H1 (cell line): Measurements from ENCODE around the gene CPA4. TPM values are rescaled to one million over a fixed set of nuclear protein-coding genes. Genes with fewer than 3 reads are reported as not detected.

Experiments used
- CTCF ChIA-PET: fragments of 300-600 bp; sonication (Branson Sonifier 250); formaldehyde crosslinking; loops from one replicate; lab custom pipeline; 2021; ENCODE audit not compliant: partially characterized antibody; lab: Charles Lee
- POLR2A ChIA-PET: fragments of 300-600 bp; sonication (Branson Sonifier 250); formaldehyde crosslinking; loops from one replicate; lab custom pipeline; 2021; ENCODE audit warnings: inconsistent platforms; ENCODE audit not compliant: partially characterized antibody; lab: Charles Lee
- DNase-seq, 2 experiments: peaks; one replicate each; pipeline versions ENCODE4 v3.0.0 to v3.0.0-alpha.2; 2010 to 2022; ENCODE audit warnings: low spot score in 2 of 2, low read depth in 1 of 2, mixed read lengths in 1 of 2
- FAIRE-seq: peaks from 2 replicates; lab custom pipeline; 2011; peaks lifted over from hg19 to GRCh38; lab: Jason Lieb, UNC
- H2AFZ ChIP-seq: 2 replicates; pipeline ENCODE4 v1.8.1; 2012; ENCODE audit warnings: low read length, inconsistent platforms
- H2AK5ac ChIP-seq: 2 replicates; pipeline ENCODE4 v1.6.1; 2013; ENCODE audit warnings: low read depth, low read length
- H2BK120ac ChIP-seq: replicated peaks from 2 replicates; pipeline ENCODE3; 2013; ENCODE audit warnings: low read depth, low read length, inconsistent platforms
- H2BK12ac ChIP-seq: 2 replicates; pipeline ENCODE4 v1.6.1; 2013; ENCODE audit warnings: low read depth, low read length
- H2BK15ac ChIP-seq: 2 replicates; pipeline ENCODE4 v1.6.1; 2013; ENCODE audit warnings: low read length
- H2BK20ac ChIP-seq: 2 replicates; pipeline ENCODE4 v1.6.1; 2013; ENCODE audit warnings: low read length
- H2BK5ac ChIP-seq: 2 replicates; pipeline ENCODE4 v1.6.1; 2013; ENCODE audit warnings: low read depth, low read length
- H3K14ac ChIP-seq: 2 replicates; pipeline ENCODE4 v1.6.1; 2013; ENCODE audit warnings: inconsistent platforms; ENCODE audit not compliant: insufficient read length
- H3K18ac ChIP-seq: 2 replicates; pipeline ENCODE4 v1.6.1; 2013; ENCODE audit warnings: low read length; ENCODE audit errors: extremely low read depth
- H3K23ac ChIP-seq: 2 replicates; pipeline ENCODE4 v1.6.1; 2013; ENCODE audit warnings: inconsistent platforms; ENCODE audit not compliant: insufficient read length
- H3K23me2 ChIP-seq: 2 replicates; pipeline ENCODE4 v1.6.1; 2013; ENCODE audit warnings: low read depth, low read length
- H3K27ac ChIP-seq: 2 replicates; pipeline ENCODE4 v1.6.1; 2011; ENCODE audit warnings: low read depth, low read length, inconsistent platforms
- H3K27me3 ChIP-seq, 4 experiments: replicated peaks in 1 of 4; 1 replicate in 1 of 4; 2 replicates in 3 of 4; pipeline versions ENCODE4 v1.6.1 to v1.8.1; 2011 to 2013; ENCODE audit warnings: low read length in 3 of 4, mild to moderate bottlenecking in 3 of 4, inconsistent platforms in 2 of 4, mixed read lengths in 2 of 4, moderate library complexity in 1 of 4; ENCODE audit not compliant: control insufficient read depth in 3 of 4, insufficient read depth in 3 of 4; ENCODE audit errors: extremely low read depth in 1 of 4
- H3K36me3 ChIP-seq, 4 experiments: 2 replicates each; pipeline versions ENCODE4 v1.6.1 to v1.8.1; 2011 to 2013; ENCODE audit warnings: mild to moderate bottlenecking in 4 of 4, low read length in 3 of 4, moderate library complexity in 2 of 4, control low read depth in 1 of 4, inconsistent platforms in 1 of 4; ENCODE audit not compliant: insufficient read depth in 4 of 4, control insufficient read depth in 2 of 4
- H3K4ac ChIP-seq: replicated peaks from 2 replicates; pipeline ENCODE3; 2013; ENCODE audit warnings: low read length, low read depth, mixed read lengths, inconsistent platforms; ENCODE audit not compliant: insufficient read length
- H3K4me1 ChIP-seq, 4 experiments: replicated peaks in 1 of 4; 1 replicate in 1 of 4; 2 replicates in 3 of 4; pipeline versions ENCODE4 v1.6.1 to v1.8.1; 2011 to 2013; ENCODE audit warnings: low read length in 3 of 4, inconsistent platforms in 2 of 4, mixed read lengths in 1 of 4; ENCODE audit not compliant: insufficient read depth in 4 of 4, control insufficient read depth in 3 of 4
- H3K4me2 ChIP-seq, 2 experiments: 2 replicates each; pipeline versions ENCODE4 v1.6.1 to v1.8.1; 2011 to 2013; ENCODE audit warnings: low read depth in 2 of 2, low read length in 2 of 2, control low read depth in 1 of 2, inconsistent platforms in 1 of 2, mild to moderate bottlenecking in 1 of 2; ENCODE audit not compliant: insufficient read depth in 1 of 2
- H3K4me3 ChIP-seq, 4 experiments: fragments of 200-600, 300-600 bp in 1 of 4; sonication (generic), shearing (Covaris generic), sonication (Bioruptor Twin) in 1 of 4; 2 replicates each; pipeline versions ENCODE4 v1.5.1 to v1.8.1; 2011 to 2016; ENCODE audit warnings: low read length in 4 of 4, low read depth in 3 of 4, control low read depth in 2 of 4, inconsistent platforms in 2 of 4, mild to moderate bottlenecking in 2 of 4, mixed read lengths in 1 of 4, moderate library complexity in 1 of 4; ENCODE audit not compliant: insufficient read depth in 2 of 4; ENCODE audit errors: extremely low read depth in 1 of 4
- H3K56ac ChIP-seq: replicated peaks from 2 replicates; pipeline ENCODE3; 2013; ENCODE audit warnings: low read depth, mild to moderate bottlenecking, mixed read lengths, low read length, inconsistent platforms; ENCODE audit not compliant: insufficient read length
- H3K79me1 ChIP-seq: 2 replicates; pipeline ENCODE4 v1.6.1; 2013; ENCODE audit warnings: low read depth, low read length, control low read depth
- H3K79me2 ChIP-seq, 2 experiments: 2 replicates each; pipeline versions ENCODE4 v1.6.1 to v1.8.1; 2012 to 2013; ENCODE audit warnings: low read length in 2 of 2, mild to moderate bottlenecking in 2 of 2, inconsistent platforms in 1 of 2; ENCODE audit not compliant: insufficient read depth in 2 of 2, control insufficient read depth in 1 of 2
- H3K9ac ChIP-seq, 4 experiments: replicated peaks in 1 of 4; 1 replicate in 1 of 4; 2 replicates in 3 of 4; pipeline versions ENCODE4 v1.6.1 to v1.8.1; 2011 to 2013; ENCODE audit warnings: low read depth in 3 of 4, low read length in 3 of 4, control low read depth in 2 of 4, mild to moderate bottlenecking in 2 of 4, moderate library complexity in 2 of 4, inconsistent platforms in 1 of 4; ENCODE audit errors: extremely low read depth in 1 of 4
- H3K9me3 ChIP-seq, 2 experiments: 2 replicates each; pipeline versions ENCODE4 v1.6.1 to v1.8.1; 2012 to 2013; ENCODE audit warnings: mild to moderate bottlenecking in 2 of 2, moderate library complexity in 2 of 2, control low read depth in 1 of 2, inconsistent platforms in 1 of 2, low read depth in 1 of 2, low read length in 1 of 2, mixed read lengths in 1 of 2; ENCODE audit not compliant: insufficient read depth in 2 of 2
- H4K20me1 ChIP-seq, 2 experiments: replicated peaks in 1 of 2; 2 replicates each; pipeline versions ENCODE3 to v1.8.1; 2011 to 2013; ENCODE audit warnings: inconsistent platforms in 2 of 2, low read length in 2 of 2, mild to moderate bottlenecking in 1 of 2; ENCODE audit not compliant: insufficient read depth in 2 of 2, control insufficient read depth in 1 of 2
- H4K5ac ChIP-seq: 2 replicates; pipeline ENCODE4 v1.6.1; 2013; ENCODE audit warnings: low read length, low read depth, mixed read lengths, inconsistent platforms; ENCODE audit not compliant: insufficient read length
- H4K8ac ChIP-seq: 2 replicates; pipeline ENCODE4 v1.8.0; 2013; ENCODE audit warnings: mild to moderate bottlenecking, moderate library complexity, low read length, inconsistent platforms; ENCODE audit not compliant: insufficient read depth; ENCODE audit errors: extremely low read depth
- H4K91ac ChIP-seq: replicated peaks from 2 replicates; pipeline ENCODE3; 2013; ENCODE audit warnings: low read length, mixed read lengths, inconsistent platforms; ENCODE audit not compliant: insufficient read length
- CHD1 ChIP-seq: IDR thresholded peaks from 2 replicates; pipeline ENCODE4 v1.6.1; 2012; ENCODE audit warnings: low read depth, low read length, improper control_type of control experiment
- CREB1 ChIP-seq: IDR thresholded peaks from 2 replicates; pipeline ENCODE4 v1.6.1; 2012; ENCODE audit warnings: inconsistent platforms
- EP300 ChIP-seq, 2 experiments: IDR thresholded peaks; 1 replicate in 1 of 2; 2 replicates in 1 of 2; pipeline ENCODE4 v1.6.1; 2011 to 2012; ENCODE audit warnings: low read depth in 2 of 2, low read length in 2 of 2, mild to moderate bottlenecking in 2 of 2, borderline replicate concordance in 1 of 2, inconsistent platforms in 1 of 2, moderate library complexity in 1 of 2
- EZH2 ChIP-seq: fragments of 200-600 bp; sonication (generic); IDR thresholded peaks from 2 replicates; pipeline ENCODE4 v1.7.1; 2012; ENCODE audit warnings: low read depth, mild to moderate bottlenecking, moderate library complexity, low read length, inconsistent platforms; ENCODE audit not compliant: severe bottlenecking
- GABPA ChIP-seq: IDR thresholded peaks from 2 replicates; pipeline ENCODE4 v1.6.1; 2011; ENCODE audit warnings: mild to moderate bottlenecking, low read length, moderate library complexity, borderline replicate concordance; ENCODE audit not compliant: insufficient read depth
- POLR2AphosphoS5 ChIP-seq: IDR thresholded peaks from 2 replicates; pipeline ENCODE4 v1.6.1; 2011; ENCODE audit warnings: low read depth, low read length
- SRF ChIP-seq: IDR thresholded peaks from 2 replicates; pipeline ENCODE4 v1.6.1; 2011; ENCODE audit warnings: mild to moderate bottlenecking, low read depth, low read length, moderate library complexity
- ZNF274 ChIP-seq: IDR thresholded peaks from 2 replicates; pipeline ENCODE4 v1.7.0; 2012; ENCODE audit warnings: low read length, borderline replicate concordance; ENCODE audit errors: extremely low read depth
- WGBS, 2 experiments: shearing (Covaris generic) in 1 of 2; methylation state at CpG; one replicate each; pipeline versions ENCODE4 v1.1.6 to v1.1.7; 2013 to 2015; ENCODE audit warnings: low lambda C conversion rate in 2 of 2, mixed read lengths in 2 of 2, inconsistent platforms in 1 of 2, low coverage in 1 of 2, missing lambda C conversion rate in 1 of 2; ENCODE audit not compliant: insufficient replicate concordance in 2 of 2, insufficient coverage in 1 of 2, insufficient read length in 1 of 2; ENCODE audit errors: extremely low coverage in 1 of 2, missing lambda C conversion rate in 1 of 2; 5-methylcytosine and 5-hydroxymethylcytosine counted together
- polyA plus RNA-seq, 7 experiments: library from polyadenylated mRNA; depleted of rRNA in 3 of 7; stranded (reverse) in 5 of 7; unstranded in 2 of 7; fragments of >200 nt in 5 of 7; fragments of 200-250 nt in 2 of 7; gene quantifications; 1 replicate in 5 of 7; 2 replicates in 1 of 7; 4 replicates in 1 of 7; pipeline versions ENCODE4 v1.2.1 to v1.2.3, GENCODE V29; 2011 to 2013; ENCODE audit warnings: missing spikeins in 2 of 7, mixed read lengths in 2 of 7
- total RNA-seq: library from RNA; stranded (reverse); fragmentation: NEBNext Ultra II Directional; extraction: Animal tissue kit (Norgen Biotek cat#: 25700); gene quantifications from 2 replicates; pipeline ENCODE4 v1.2.1, GENCODE V29; 2021
- TF ChIP-seq, protein P1 (sequence below): IDR thresholded peaks from 2 replicates; pipeline ENCODE4 v1.6.1; 2012; ENCODE audit warnings: low read length, inconsistent platforms
- TF ChIP-seq, protein P2 (sequence below), 3 experiments: IDR thresholded peaks; 1 replicate in 2 of 3; 2 replicates in 1 of 3; pipeline versions ENCODE4 v1.5.1 to v1.6.1; 2011; ENCODE audit warnings: low read length in 3 of 3, mild to moderate bottlenecking in 3 of 3, inconsistent platforms in 2 of 3, low read depth in 1 of 3, moderate library complexity in 1 of 3; ENCODE audit not compliant: insufficient read depth in 1 of 3; ENCODE audit errors: control extremely low read depth in 1 of 3

Gene CPA4
- total and polyA plus RNA-seq, 2 of the 8 experiments (the other 6 are each of a cell fraction or from before 2014, with no cell fraction given), result 0.03 TPM; not detected in 1

GRCh38 chr7:130341882-130342281 is 48.9 kb downstream of the CPA4 start:
- no peak overlapping the region for H3K23ac ChIP-seq
- H3K9me3 ChIP-seq, result no peaks in the 10 kb centered on the region
- no peak overlapping the region for H3K14ac ChIP-seq
- H2BK12ac ChIP-seq, result no peak overlapping the region
- H3K79me2 ChIP-seq, result no peaks in the 10 kb centered on the region
- no peaks in the 10 kb centered on the region for H4K20me1 ChIP-seq
- no peak overlapping the region for H4K5ac ChIP-seq
- H3K4me3 ChIP-seq, result no peak overlapping the region
- no peak overlapping the region for H2BK5ac ChIP-seq
- 88% methylated on average over 4 of the region's 4 CpGs; no CpG with 5 or more reads in 1 of the 2 experiments for WGBS, 2 experiments
- H3K79me1 ChIP-seq, result no peaks in the 10 kb centered on the region
- no peak overlapping the region for H3K4ac ChIP-seq
- CTCF ChIA-PET, result interaction anchor here (0.6 kb wide), 1 partner anchor 145 kb away, joined by 3 read pairs; no protein-coding TSS in a partner anchor
- H2BK20ac ChIP-seq, result no peak overlapping the region
- H3K27me3 ChIP-seq, result no peaks in the 10 kb centered on the region
- no peak overlapping the region for H3K4me2 ChIP-seq
- H4K8ac ChIP-seq, result no peak overlapping the region
- no peaks in the 10 kb centered on the region for H3K36me3 ChIP-seq
- no peak overlapping the region for H2AFZ ChIP-seq
- H3K23me2 ChIP-seq, result no peaks in the 10 kb centered on the region
- no peak overlapping the region for H2AK5ac ChIP-seq
- H3K56ac ChIP-seq, result no peak overlapping the region
- H3K9ac ChIP-seq, result no peak overlapping the region
- H3K27ac ChIP-seq, result no peak overlapping the region
- H3K4me1 ChIP-seq, result peaks cover 2 to 17% (median 11%) of the 10 kb centered on the region in 4 experiments
- FAIRE-seq (no peak), DNase-seq (no peak)
- POLR2A ChIA-PET, result interaction anchor here (1.0 kb wide), 1 partner anchor 121 kb away, joined by 3 read pairs; no protein-coding TSS in a partner anchor
- no peak overlapping the region for H3K18ac ChIP-seq
- H2BK15ac ChIP-seq, result no peak overlapping the region
- H2BK120ac ChIP-seq, result no peak overlapping the region
- H4K91ac ChIP-seq, result no peak overlapping the region
- TF ChIP-seq POLR2AphosphoS5 (no peak), ZNF274 (no peak), EZH2 (no peak), SRF (no peak), EP300 (IDR thresholded peaks at IDR 0.05; ENCODE audit: borderline replicate concordance in 1 of 2, low read depth in 2 of 2, low read length in 2 of 2) (no peak), CHD1 (no peak), CREB1 (no peak), GABPA (no peak)
- TF ChIP-seq, protein P1, sequence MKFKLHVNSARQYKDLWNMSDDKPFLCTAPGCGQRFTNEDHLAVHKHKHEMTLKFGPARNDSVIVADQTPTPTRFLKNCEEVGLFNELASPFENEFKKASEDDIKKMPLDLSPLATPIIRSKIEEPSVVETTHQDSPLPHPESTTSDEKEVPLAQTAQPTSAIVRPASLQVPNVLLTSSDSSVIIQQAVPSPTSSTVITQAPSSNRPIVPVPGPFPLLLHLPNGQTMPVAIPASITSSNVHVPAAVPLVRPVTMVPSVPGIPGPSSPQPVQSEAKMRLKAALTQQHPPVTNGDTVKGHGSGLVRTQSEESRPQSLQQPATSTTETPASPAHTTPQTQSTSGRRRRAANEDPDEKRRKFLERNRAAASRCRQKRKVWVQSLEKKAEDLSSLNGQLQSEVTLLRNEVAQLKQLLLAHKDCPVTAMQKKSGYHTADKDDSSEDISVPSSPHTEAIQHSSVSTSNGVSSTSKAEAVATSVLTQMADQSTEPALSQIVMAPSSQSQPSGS, result no peak
- TF ChIP-seq, protein P2, sequence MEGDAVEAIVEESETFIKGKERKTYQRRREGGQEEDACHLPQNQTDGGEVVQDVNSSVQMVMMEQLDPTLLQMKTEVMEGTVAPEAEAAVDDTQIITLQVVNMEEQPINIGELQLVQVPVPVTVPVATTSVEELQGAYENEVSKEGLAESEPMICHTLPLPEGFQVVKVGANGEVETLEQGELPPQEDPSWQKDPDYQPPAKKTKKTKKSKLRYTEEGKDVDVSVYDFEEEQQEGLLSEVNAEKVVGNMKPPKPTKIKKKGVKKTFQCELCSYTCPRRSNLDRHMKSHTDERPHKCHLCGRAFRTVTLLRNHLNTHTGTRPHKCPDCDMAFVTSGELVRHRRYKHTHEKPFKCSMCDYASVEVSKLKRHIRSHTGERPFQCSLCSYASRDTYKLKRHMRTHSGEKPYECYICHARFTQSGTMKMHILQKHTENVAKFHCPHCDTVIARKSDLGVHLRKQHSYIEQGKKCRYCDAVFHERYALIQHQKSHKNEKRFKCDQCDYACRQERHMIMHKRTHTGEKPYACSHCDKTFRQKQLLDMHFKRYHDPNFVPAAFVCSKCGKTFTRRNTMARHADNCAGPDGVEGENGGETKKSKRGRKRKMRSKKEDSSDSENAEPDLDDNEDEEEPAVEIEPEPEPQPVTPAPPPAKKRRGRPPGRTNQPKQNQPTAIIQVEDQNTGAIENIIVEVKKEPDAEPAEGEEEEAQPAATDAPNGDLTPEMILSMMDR (IDR thresholded peaks at IDR 0.05; ENCODE audit: control extremely low read depth in 1 of 3, insufficient read depth in 1 of 3, low read depth in 1 of 3, low read length in 3 of 3), result no peak
